LNCAP (cell line): Measurements from ENCODE around the gene TSPAN7.

Source experiments
- TF ChIP-seq, protein P1 (sequence below): fragments of 450-650 bp; IDR thresholded peaks from 2 replicates; pipeline ENCODE4 v1.5.1; 2017; ENCODE audit warnings: mild to moderate bottlenecking

The TSPAN7 gene

DNA sequence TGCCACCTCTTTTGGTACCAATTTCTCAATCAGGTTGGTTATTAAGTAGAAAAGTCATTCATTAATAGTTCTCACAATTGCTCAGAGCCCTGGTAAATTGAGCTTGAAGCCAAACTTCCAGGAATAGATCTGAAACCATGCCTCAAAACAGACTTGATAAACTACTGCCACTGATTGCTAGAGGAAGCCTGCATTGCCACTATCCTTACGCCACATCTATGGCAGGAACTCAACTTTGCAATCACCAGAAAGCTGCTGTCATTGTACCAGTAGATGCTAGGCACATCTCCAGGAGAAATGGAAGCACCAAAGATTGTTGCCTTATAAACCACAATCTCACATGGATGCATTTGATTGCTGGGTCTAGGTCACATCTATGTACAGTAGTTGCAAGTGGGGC, 21.6 kb upstream of the TSPAN7 start:
- TF ChIP-seq, protein P1, sequence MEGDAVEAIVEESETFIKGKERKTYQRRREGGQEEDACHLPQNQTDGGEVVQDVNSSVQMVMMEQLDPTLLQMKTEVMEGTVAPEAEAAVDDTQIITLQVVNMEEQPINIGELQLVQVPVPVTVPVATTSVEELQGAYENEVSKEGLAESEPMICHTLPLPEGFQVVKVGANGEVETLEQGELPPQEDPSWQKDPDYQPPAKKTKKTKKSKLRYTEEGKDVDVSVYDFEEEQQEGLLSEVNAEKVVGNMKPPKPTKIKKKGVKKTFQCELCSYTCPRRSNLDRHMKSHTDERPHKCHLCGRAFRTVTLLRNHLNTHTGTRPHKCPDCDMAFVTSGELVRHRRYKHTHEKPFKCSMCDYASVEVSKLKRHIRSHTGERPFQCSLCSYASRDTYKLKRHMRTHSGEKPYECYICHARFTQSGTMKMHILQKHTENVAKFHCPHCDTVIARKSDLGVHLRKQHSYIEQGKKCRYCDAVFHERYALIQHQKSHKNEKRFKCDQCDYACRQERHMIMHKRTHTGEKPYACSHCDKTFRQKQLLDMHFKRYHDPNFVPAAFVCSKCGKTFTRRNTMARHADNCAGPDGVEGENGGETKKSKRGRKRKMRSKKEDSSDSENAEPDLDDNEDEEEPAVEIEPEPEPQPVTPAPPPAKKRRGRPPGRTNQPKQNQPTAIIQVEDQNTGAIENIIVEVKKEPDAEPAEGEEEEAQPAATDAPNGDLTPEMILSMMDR = no peak

DNA sequence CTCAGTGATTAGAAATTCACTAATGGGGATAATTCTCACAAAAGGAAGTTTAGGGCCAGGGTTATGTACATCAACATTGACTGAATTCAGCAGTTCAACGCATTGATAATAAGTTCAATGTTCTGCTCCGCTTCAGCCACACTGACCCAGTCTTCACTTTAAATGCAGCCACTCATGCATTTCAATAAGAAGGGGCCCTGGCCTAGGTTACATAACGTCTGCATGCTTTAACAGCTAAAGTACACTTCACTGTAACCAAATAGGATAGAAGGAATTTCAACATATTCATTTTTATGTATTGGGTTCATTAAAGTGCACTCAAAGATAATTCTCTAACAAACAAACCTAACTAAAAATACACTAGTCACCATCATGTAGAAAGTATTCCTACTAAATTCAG, 12.8 kb upstream of the TSPAN7 start:
- TF ChIP-seq, protein P1 = no peak

DNA sequence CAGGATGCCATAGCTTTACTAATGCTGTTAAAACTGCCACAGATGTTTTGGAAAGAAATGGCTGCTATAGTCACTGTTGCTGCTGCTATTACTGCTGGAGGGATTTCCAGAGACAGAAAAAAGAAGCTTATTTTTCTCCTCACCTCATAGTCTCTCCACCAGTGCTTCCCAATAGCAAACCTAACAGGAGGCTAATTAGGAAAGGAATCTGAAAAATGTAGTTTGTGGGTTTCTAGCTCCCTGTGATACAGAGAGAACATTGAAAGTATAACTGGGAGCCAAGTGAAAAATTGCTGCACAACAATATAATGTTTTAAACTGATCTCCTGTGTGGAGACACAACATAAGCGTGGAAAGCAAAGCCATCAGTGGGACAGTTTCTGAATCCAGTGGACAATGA, 8.6 kb upstream of the TSPAN7 start:
- TF ChIP-seq, protein P1 = no peak

DNA sequence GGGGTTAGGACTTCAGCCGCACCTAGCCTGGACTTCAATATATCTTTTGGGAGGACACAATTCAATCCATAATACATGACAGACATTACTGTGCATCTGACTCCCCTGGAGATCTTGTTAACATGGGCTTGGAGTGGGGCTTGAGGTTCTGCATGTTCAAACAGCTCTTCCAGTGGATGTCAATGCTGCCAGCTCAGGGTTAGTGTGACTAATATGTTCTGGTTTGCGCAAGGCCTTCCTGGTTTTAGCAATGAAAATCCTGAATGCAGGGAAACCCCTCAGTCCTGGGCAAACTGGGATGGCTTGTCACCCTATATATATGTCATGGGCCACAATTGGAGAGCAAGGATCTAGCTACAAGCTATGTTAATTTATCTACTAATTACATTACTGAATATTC, 2.7 kb upstream of the TSPAN7 start:
- TF ChIP-seq, protein P1 = no peak

DNA sequence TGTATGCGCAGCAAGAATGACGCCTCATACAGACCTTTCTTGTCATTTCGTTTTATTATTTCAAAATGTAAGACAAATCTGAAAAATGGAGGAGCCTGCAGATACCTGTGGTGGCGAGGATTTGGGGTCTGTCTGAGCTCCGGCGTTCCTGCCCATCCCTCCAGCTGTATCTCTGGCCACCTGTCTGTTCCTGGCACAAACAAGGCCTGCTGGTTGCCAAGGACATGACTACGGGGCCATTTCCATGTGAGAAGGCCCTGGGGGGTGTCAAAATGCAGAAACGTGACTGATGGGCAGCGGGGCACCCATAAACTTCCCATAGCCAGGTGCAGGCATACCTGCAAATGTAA, 591 bp upstream of the TSPAN7 start:
- TF ChIP-seq, protein P1 = no peak

DNA sequence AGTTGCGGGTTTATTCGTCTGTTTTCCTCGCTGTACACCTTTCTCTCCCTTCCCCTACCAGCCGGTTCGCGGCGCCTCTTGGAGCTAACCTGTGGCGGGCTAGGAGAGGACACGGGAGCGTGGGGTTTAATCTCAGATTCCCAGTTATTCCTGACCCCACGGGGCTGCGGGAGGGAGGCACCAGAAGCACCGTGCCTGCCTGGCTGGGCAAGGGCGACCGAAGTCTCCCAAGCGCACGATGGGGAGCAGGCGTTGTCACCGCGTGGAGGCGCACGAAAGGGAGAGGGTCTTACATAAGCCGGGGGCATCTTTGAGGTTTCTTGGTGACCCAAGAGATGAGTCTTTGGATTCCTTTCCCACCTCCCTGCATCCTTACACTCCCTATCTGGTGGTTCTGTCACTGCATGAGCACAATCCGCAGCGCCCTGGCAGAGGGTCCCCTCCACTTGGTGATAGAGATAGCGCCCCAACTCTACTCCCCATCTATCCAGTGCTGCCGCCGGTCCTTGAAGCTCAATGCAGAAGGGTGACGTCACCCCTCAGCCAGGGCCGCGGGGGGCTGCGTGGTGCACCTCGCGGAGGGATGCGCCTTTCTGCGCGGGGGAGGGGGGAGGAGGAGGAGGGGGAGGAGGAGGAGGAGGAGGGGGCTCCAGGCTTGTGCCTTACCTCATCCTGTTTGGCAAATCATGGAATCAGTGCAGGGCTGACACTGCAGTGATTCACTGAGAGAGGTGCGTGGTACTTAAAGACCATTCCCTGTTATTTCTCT, 793 bp downstream of the TSPAN7 start:
- TF ChIP-seq, protein P1 = peak; percentile 17; the same call in 1 of the 2 replicates

DNA sequence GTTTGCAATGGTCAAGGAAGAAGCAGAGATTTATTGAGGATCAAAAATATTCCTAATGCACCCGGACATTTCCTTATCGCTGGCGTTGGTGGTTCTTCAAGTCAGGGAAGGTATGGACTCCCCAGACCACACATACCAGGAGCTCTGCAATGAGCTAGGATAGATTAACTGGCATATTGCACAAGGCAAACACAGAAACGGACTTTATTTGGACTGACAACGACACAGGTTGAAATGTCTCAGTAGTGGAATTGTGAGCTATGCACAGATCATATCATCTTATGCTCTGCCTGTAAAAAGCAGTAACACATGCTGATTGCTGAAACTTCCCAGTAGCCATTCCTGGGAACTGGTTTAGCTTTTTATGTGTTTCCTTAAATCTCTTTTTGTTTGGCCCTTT, 1.7 kb downstream of the TSPAN7 start:
- TF ChIP-seq, protein P1 = no peak

DNA sequence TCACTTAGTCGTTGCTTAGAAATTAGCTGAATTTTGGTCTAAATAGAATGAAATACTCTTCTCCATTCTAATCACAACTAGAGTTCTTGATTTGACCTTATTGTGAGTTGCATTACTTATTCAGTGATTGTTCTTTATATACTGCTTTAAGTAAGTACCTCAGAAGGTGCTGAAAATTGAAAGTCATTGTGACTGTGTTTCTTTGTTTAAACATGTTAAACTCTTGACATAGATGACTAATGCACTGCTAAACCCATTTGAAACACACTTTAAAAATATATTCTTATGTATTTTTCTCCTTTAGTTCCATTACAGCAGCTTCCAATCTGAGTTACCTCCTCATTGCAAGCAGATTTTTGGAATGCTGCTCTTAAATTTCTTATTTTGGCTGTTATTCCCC, 9.1 kb downstream of the TSPAN7 start:
- TF ChIP-seq, protein P1 = no peak
